ENCODE results near the gene ARL15.

The ARL15 gene

DNA sequence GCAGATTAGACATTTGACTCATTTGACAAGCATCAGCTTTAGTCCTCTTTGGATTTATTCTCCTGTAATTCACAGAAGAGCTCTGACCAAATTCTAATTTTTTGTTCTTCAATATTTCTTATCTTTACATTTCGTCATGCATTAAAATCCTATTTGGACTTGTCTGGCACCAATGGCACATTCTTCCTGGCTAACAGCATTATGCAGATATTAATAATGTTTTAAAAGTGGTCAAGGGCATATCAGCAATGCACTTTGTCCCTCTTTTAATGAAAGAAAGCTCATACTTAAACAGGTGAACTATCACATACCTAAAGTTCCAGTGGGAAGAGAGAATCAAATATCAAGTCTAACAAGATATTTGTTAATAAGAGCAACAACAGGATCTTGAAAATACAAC lies 270.4 kb downstream of the ARL15 start:
- DNase-seq (ENCODE audit: low spot score in 2 of 2) = no peak

DNA sequence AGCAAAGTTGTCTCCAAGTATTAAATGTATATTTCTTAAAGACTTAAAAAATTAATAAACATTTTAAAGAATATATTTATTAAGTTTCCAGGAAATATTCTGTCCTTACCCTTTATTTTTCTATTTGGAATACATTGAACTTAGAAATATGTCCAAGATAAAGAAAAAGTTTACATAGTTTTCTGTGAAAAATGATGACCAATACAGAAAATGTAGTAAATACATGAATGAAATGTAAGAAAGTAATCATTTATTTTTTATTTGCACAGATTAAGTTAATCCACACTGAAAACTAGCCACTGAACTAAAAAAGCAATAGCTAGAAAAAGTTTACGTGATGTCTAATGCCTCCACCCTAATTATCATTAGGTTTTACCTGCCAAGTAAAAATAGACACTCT lies 273.2 kb downstream of the ARL15 start:
- Histone ChIP-seq H3K36me3 (replicated peaks) (no peaks in the 10 kb centered on the region), H3K4me3 (no peak overlapping the region), H3K9me3 (no peaks in the 10 kb centered on the region), H3K4me1 (no peaks in the 10 kb centered on the region), H3K27me3 (ENCODE audit: low read depth) (no peaks in the 10 kb centered on the region)
- in situ Hi-C loops (cut with MboI; ENCODE audit: low sequenced_read_pairs) = no loop called here
- no peak for DNase-seq (ENCODE audit: low spot score in 2 of 2)

More for the DNA sequence above, 270.4 kb downstream of the ARL15 start:
- H3K27me3 ChIP-seq (ENCODE audit: low read depth) = no peaks in the 10 kb centered on the region
- no peaks in the 10 kb centered on the region; the same call in 1 of the 2 replicates for H3K4me1 ChIP-seq
- in situ Hi-C loops (cut with MboI; ENCODE audit: low sequenced_read_pairs) = no loop called here
- H3K36me3 ChIP-seq (replicated peaks) = no peaks in the 10 kb centered on the region
- no peaks in the 10 kb centered on the region for H3K9me3 ChIP-seq
- no peak overlapping the region for H3K4me3 ChIP-seq

DNA sequence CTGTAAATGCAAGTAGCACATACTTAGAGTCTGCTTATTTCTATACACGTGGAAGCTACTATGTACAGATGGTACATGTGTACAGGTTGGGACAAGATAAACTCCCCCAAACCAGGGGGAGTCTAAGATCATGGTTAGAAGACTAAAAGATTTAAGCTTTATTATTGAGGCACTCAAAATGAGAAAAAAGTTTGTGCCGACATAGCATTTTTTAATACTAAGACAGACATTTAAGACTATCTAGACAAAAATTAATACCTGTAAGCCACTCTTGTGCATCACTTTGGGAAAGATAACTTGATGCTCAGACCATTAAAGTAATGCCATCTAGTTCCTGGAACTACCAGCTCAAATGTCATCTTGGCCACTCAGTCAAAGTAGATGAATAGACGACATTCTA lies 279.4 kb downstream of the ARL15 start:
- H3K4me3 ChIP-seq = no peak overlapping the region
- no peaks in the 10 kb centered on the region for H3K36me3 ChIP-seq (replicated peaks)
- DNase-seq (ENCODE audit: low spot score in 2 of 2) = no peak
- no peaks in the 10 kb centered on the region for H3K4me1 ChIP-seq
- in situ Hi-C loops (cut with MboI; ENCODE audit: low sequenced_read_pairs) = no loop called here
- H3K27me3 ChIP-seq (ENCODE audit: low read depth) = no peaks in the 10 kb centered on the region
- no peaks in the 10 kb centered on the region for H3K9me3 ChIP-seq

DNA sequence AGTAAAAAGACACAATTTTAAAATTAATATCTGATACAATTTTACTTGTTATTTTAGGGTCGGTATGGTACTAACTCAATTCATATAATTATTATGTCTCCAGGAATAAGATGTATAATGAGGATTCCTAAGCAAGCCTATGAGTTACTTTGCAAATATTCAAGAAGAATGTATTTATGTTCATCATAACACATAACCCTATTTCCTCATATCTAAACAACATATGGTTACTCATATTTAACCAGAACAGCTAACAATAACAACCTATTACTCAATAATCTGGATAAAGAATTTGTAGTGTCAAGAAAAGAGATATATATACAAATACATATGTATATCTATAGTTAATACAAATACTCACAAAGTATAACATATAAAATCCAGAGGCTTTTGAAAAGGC lies 285.9 kb downstream of the ARL15 start:
- Histone ChIP-seq H3K4me3 (no peak overlapping the region), H3K9me3 (no peaks in the 10 kb centered on the region), H3K27me3 (ENCODE audit: low read depth) (no peaks in the 10 kb centered on the region), H3K36me3 (replicated peaks) (no peaks in the 10 kb centered on the region), H3K4me1 (peaks cover 3% of the 10 kb centered on the region; the same call in 1 of the 2 replicates)
- in situ Hi-C loops (cut with MboI; ENCODE audit: low sequenced_read_pairs) = no loop called here
- no peak for DNase-seq (ENCODE audit: low spot score in 2 of 2)

DNA sequence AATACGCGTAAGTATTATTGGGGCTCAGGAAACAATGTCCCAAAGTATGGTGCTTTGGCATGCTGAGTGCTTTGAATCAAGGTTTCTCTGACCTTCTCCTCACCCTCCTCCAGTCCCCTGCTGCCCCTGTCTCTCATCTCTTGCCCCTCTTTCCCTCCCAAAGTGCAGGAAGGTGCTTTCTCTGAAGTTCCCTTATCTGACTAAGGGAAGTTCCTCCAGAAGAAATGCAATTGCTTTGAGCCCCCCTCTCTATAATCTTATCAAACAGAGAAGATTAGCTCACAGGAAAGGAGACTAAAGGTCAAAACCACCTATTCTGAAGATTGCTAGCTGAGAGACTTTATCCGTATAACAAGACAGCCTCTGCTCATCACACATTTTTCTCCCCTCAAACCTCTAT lies 288.1 kb downstream of the ARL15 start:
- no peaks in the 10 kb centered on the region for H3K36me3 ChIP-seq (replicated peaks)
- H3K4me1 ChIP-seq = peaks cover 10% of the 10 kb centered on the region
- in situ Hi-C loops (cut with MboI; ENCODE audit: low sequenced_read_pairs) = no loop called here
- no peak overlapping the region for H3K4me3 ChIP-seq
- H3K27me3 ChIP-seq (ENCODE audit: low read depth) = no peaks in the 10 kb centered on the region
- no peaks in the 10 kb centered on the region for H3K9me3 ChIP-seq
- DNase-seq (ENCODE audit: low spot score in 2 of 2) = no peak

DNA sequence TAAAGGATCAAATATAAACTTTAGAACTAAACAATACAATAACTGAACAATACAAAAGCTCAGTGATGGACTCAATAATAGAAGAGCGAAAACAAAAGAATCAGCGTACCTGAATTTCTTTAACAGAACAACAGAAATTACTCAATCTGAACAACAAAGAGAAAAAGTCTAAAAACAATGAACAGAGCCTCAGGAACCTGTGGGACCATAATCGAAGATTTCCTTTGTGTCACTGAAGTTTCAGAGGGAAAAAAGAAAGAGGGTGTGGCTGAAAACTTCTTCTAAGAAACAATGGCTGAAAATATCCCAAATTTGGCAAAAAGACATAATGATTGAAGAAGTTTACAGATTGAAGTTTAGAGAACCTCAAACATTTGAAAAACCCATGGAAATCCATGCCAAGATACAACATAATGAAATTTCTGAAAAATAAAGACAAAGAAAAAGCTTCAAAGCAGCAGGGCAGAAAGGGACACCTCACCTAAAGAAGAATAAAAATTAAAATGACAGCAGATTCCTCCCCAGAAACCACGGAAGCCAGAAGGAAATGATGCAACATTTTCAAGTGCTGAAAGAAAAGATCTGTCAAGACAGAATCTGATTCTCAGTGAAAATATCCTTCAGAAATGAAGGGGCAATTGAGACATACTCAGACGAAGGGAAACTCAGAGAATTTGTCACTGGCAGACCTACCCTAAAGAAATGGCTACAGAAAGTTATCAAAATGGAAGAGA lies 288.8 kb downstream of the ARL15 start:
- H3K36me3 ChIP-seq (replicated peaks) = no peaks in the 10 kb centered on the region
- H3K4me3 ChIP-seq = no peak overlapping the region
- in situ Hi-C loops (cut with MboI; ENCODE audit: low sequenced_read_pairs) = no loop called here
- H3K9me3 ChIP-seq = no peaks in the 10 kb centered on the region
- no peak for DNase-seq (ENCODE audit: low spot score in 2 of 2)
- no peaks in the 10 kb centered on the region for H3K27me3 ChIP-seq (ENCODE audit: low read depth)
- peaks cover 10% of the 10 kb centered on the region for H3K4me1 ChIP-seq

DNA sequence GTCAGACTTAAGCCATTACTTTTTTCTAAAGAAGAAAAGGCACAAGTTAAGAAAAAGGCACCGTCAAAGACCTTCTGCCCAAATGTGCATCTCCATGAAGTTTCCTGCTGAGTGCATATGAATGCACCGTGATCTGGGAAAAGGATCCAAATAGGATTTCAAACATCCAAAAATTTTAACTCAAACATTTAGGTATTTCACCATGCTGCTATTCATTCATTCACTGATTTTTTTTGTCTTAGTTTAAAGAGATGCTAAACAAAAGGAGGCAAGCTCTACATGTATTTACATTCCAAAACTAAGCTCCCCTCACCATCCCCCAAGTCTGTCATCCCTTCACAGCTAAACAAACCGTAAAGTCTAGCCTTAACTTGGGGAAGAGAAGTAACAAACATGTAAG lies 291.9 kb downstream of the ARL15 start:
- DNase-seq (ENCODE audit: low spot score in 2 of 2) = peak; percentile 15 to 71
- Histone ChIP-seq H3K9me3 (no peaks in the 10 kb centered on the region), H3K4me1 (peaks cover 18% of the 10 kb centered on the region), H3K36me3 (replicated peaks) (no peaks in the 10 kb centered on the region), H3K27me3 (ENCODE audit: low read depth) (no peaks in the 10 kb centered on the region), H3K4me3 (no peak overlapping the region)
- in situ Hi-C loops (cut with MboI; ENCODE audit: low sequenced_read_pairs) = no loop called here

DNA sequence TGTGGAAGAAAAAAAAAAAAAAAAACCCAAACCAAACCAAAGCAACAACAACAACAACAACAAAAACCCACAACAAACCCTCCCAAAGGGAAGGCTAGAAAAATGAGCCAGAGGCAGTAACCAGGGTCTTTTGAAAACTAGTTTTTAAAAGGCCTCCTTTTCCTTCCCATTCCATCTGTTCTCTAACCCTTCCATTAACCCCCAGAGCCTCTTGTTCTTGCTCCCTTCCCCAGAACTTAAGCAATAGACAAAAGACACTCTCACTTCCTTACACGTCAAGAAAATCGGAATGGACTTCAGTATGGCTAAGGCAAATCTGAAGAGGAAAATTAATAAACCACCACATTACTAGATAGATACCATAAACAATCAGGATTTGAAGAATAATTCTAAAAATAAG lies 292.8 kb downstream of the ARL15 start:
- no peaks in the 10 kb centered on the region for H3K9me3 ChIP-seq
- no peaks in the 10 kb centered on the region for H3K27me3 ChIP-seq (ENCODE audit: low read depth)
- no peak overlapping the region for H3K4me3 ChIP-seq
- in situ Hi-C loops (cut with MboI; ENCODE audit: low sequenced_read_pairs) = no loop called here
- no peak for DNase-seq (ENCODE audit: low spot score in 2 of 2)
- H3K4me1 ChIP-seq = peaks cover 18% of the 10 kb centered on the region
- no peaks in the 10 kb centered on the region for H3K36me3 ChIP-seq (replicated peaks)

DNA sequence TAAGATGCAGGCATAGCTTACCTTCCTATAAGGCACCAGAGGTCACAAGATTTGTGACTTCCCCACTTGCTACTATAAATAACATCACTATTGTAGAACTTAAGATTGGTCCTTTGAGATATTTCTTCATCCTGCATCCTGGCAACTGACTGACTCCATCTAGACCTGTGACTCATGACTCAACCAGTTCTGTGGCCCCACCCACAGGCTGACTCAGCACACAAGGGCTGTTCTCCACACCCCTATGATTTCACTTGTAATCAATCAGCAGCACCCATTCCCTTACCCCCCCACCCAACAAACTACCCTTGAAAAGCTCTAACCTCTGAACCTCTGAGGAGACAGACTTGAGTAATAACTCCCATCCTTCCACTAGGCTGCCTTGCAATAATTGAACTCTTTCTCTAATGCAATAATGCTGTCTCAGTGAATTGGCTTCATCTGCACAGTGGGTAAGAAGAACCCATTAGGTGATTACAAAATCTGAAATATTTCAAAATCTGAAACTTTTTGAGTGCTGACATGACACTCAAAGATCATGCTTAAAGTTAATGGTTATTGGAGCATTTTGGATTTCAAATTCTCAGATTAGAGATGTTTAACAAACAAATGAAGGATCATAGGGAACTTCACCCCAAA lies 296.7 kb downstream of the ARL15 start:
- H3K27me3 ChIP-seq (ENCODE audit: low read depth) = no peaks in the 10 kb centered on the region

DNA sequence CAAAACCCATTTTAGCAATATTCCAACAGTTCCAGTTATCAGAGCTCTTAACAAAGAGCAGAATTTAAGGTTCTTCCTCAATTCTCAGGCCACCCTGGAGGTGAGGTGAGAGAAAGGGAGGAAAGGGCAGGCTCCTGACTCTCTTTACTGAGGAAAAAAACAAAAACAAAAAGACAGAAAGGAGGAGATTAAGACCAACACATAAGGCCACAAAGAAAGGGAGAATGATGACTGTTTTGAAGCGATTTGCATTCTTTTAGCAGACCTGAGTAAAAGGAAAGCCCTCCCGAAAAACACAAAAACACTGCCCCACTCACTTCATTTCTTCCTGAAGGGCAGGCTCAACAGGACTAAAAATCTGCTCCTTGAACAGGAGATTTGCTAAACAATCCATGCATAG lies 300.5 kb downstream of the ARL15 start:
- DNase-seq (ENCODE audit: low spot score in 2 of 2) = peak in 1 of 2 experiments; percentile 46
- in situ Hi-C loops (cut with MboI; ENCODE audit: low sequenced_read_pairs) = no loop called here

More for the DNA sequence above, 296.7 kb downstream of the ARL15 start:
- H3K9me3 ChIP-seq = no peaks in the 10 kb centered on the region
- in situ Hi-C loops (cut with MboI; ENCODE audit: low sequenced_read_pairs) = no loop called here
- H3K4me1 ChIP-seq = peaks cover 29% of the 10 kb centered on the region
- no peak for DNase-seq (ENCODE audit: low spot score in 2 of 2)
- H3K4me3 ChIP-seq = no peak overlapping the region
- no peaks in the 10 kb centered on the region for H3K36me3 ChIP-seq (replicated peaks)

DNA sequence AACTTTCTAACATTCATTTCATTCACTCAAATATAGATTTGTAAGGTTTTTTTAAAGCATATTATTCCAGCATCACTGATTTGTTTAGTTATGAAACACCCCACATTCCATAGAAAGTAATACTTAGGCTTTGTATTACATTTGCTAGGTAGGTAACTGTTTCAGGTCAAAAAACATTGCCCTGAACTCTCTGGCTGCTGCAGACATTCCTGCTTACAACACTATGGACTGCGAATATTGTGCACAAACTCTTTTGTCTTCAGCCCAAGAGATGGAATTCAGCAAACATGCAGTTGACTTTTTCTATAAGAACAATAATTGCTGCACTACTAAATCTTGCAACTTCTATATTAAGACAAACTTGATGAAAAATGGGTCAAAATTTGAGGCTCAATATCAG lies 301.0 kb downstream of the ARL15 start:
- Histone ChIP-seq H3K9me3 (no peaks in the 10 kb centered on the region), H3K4me3 (no peak overlapping the region), H3K36me3 (replicated peaks) (no peaks in the 10 kb centered on the region), H3K27me3 (ENCODE audit: low read depth) (no peaks in the 10 kb centered on the region), H3K4me1 (peaks cover 18% of the 10 kb centered on the region)
- in situ Hi-C loops (cut with MboI; ENCODE audit: low sequenced_read_pairs) = no loop called here
- no peak for DNase-seq (ENCODE audit: low spot score in 2 of 2)

More for the DNA sequence above, 300.5 kb downstream of the ARL15 start:
- Histone ChIP-seq H3K4me1 (peaks cover 18% of the 10 kb centered on the region), H3K36me3 (replicated peaks) (no peaks in the 10 kb centered on the region), H3K9me3 (no peaks in the 10 kb centered on the region), H3K4me3 (no peak overlapping the region), H3K27me3 (ENCODE audit: low read depth) (no peaks in the 10 kb centered on the region)

DNA sequence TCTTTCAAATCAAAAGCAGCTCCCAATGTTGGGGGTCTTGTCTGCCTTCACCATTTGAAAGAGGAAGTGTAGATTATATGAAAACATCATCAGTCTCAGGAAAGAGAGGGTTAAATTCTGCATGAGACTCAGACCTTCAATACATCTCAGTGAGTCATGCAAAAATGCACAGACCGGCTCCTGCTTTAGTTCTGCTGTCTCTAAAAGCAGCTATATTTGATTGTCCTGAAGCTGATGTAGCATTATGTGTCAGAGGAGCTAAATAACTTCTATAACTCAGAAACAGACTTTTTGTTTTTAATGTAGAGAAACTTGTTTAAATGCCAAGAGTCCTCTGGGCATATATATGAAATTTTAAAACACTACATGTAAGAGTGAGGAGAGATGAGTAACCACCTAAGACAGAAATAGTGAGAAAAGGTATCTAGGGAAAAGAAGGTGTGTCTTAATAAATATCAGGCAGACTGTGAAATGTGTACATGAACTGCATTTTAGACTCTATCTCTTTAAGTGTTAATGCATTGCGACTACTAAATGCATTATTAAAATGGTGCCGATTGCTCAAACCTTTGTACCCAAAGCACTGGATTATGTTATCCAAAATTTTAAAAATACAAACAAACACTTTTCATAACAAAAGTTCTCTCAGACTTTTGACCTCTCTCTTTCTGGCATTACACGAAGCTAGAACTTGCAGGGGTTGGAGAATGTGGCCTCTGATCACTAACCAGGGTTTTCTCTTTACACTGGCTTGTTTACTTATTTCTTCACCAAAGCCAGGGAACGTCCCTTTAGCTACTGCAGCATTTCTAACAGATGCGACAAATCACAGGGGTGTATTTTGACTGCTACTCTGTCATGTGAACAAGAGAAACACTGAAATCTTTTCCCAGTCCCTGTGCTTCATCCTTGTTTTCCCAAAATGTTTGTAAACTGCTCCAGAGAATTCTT lies 302.3 kb downstream of the ARL15 start:
- H3K9me3 ChIP-seq = no peaks in the 10 kb centered on the region
- no peaks in the 10 kb centered on the region for H3K36me3 ChIP-seq (replicated peaks)
- no peaks in the 10 kb centered on the region for H3K27me3 ChIP-seq (ENCODE audit: low read depth)
- peaks cover 18% of the 10 kb centered on the region for H3K4me1 ChIP-seq
- in situ Hi-C loops (cut with MboI; ENCODE audit: low sequenced_read_pairs) = no loop called here
- H3K4me3 ChIP-seq = no peak overlapping the region
- DNase-seq (ENCODE audit: low spot score in 2 of 2) = no peak

DNA sequence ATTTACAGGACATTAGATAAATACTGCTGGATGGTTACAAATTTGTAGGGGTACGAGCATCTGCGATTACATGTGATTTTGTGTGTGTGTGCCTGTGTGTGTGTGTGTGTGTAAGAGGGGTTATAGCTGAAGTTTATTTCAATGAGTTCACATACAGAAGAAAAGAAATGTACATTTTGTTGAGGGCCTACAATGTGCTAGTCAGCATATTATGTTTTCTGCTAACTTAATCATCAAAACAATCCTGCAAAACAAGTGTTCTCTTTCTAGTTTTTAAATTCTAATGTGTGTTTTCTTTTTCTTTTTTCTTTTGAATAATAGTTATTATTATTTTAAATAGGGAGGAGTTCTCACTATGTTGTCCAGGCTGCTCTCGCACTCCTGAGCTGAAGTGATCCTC lies 305.7 kb downstream of the ARL15 start:
- in situ Hi-C loops (cut with MboI; ENCODE audit: low sequenced_read_pairs) = no loop called here
- H3K9me3 ChIP-seq = no peaks in the 10 kb centered on the region
- no peak for DNase-seq (ENCODE audit: low spot score in 2 of 2)

DNA sequence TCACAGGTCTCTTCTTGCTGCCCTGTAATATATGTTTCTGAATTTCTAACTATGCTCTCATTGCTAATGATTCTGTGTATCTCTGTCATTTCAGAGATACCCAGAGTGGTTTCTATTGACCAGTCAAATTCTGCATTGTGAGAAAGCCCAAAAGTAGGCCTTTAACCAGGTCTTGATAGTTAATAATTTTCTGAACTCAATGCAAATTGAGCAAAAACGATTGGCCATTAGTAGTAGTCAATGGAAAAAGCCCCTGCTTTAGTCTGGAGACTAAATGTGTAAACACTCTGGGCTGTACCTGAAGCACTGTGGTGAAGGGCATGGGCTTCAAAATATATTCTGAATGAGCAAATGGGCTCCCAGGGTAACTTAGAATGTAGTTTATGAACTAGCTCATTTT lies 307.6 kb downstream of the ARL15 start:
- peaks cover 12% of the 10 kb centered on the region for H3K4me1 ChIP-seq
- no peak overlapping the region for H3K4me3 ChIP-seq
- no peaks in the 10 kb centered on the region for H3K9me3 ChIP-seq
- H3K36me3 ChIP-seq (replicated peaks) = no peaks in the 10 kb centered on the region
- no peak for DNase-seq (ENCODE audit: low spot score in 2 of 2)
- in situ Hi-C loops (cut with MboI; ENCODE audit: low sequenced_read_pairs) = no loop called here
- H3K27me3 ChIP-seq (ENCODE audit: low read depth) = no peaks in the 10 kb centered on the region

More for the DNA sequence above, 305.7 kb downstream of the ARL15 start:
- no peaks in the 10 kb centered on the region for H3K36me3 ChIP-seq (replicated peaks)
- H3K4me3 ChIP-seq = no peak overlapping the region
- H3K27me3 ChIP-seq (ENCODE audit: low read depth) = no peaks in the 10 kb centered on the region
- H3K4me1 ChIP-seq = peaks cover 10% of the 10 kb centered on the region

All from HAP-1 (cell line).